Mesendoderm (in vitro differentiated cells): ENCODE measurements around the gene XPO5.

ENCODE experiments used
- DNase-seq: peaks from one replicate; pipeline ENCODE4 v3.0.0; 2013
- H2AK5ac ChIP-seq: 2 replicates; pipeline ENCODE4 v1.6.1; 2013; ENCODE audit warnings: low read length, inconsistent platforms
- H2BK120ac ChIP-seq: 2 replicates; pipeline ENCODE4 v1.6.1; 2013; ENCODE audit warnings: low read depth, mild to moderate bottlenecking, low read length, moderate library complexity, mixed read lengths
- H2BK15ac ChIP-seq: replicated peaks from 2 replicates; pipeline ENCODE4 v1.6.1; 2013; ENCODE audit warnings: low read depth, mild to moderate bottlenecking, moderate library complexity
- H2BK5ac ChIP-seq: 2 replicates; pipeline ENCODE4 v1.6.1; 2013; ENCODE audit warnings: low read length, inconsistent platforms
- H3K18ac ChIP-seq: 2 replicates; pipeline ENCODE4 v1.6.1; 2013; ENCODE audit warnings: mild to moderate bottlenecking, low read length, mixed read lengths
- H3K23ac ChIP-seq: one replicate; pipeline ENCODE4 v1.6.1; 2013; ENCODE audit warnings: low read length
- H3K27ac ChIP-seq: 2 replicates; pipeline ENCODE4 v1.5.1; 2013; ENCODE audit warnings: low read depth, mild to moderate bottlenecking, inconsistent platforms, low read length, moderate library complexity
- H3K27me3 ChIP-seq: 2 replicates; pipeline ENCODE4 v1.6.1; 2013; ENCODE audit warnings: low read length, control low read depth, mild to moderate bottlenecking, inconsistent platforms; ENCODE audit not compliant: insufficient read depth, poor library complexity
- H3K36me3 ChIP-seq: 2 replicates; pipeline ENCODE4 v1.6.1; 2013; ENCODE audit warnings: low read length, inconsistent platforms; ENCODE audit not compliant: control insufficient read depth, insufficient read depth
- H3K4ac ChIP-seq: one replicate; pipeline ENCODE4 v1.6.1; 2013; ENCODE audit warnings: low read depth, mild to moderate bottlenecking, low read length, moderate library complexity
- H3K4me1 ChIP-seq: 2 replicates; pipeline ENCODE4 v1.6.1; 2013; ENCODE audit warnings: low read depth, low read length, inconsistent platforms; ENCODE audit not compliant: control insufficient read depth
- H3K4me2 ChIP-seq: 2 replicates; pipeline ENCODE4 v1.6.1; 2013; ENCODE audit warnings: low read length
- H3K4me3 ChIP-seq: 2 replicates; pipeline ENCODE4 v1.5.1; 2013; ENCODE audit warnings: mild to moderate bottlenecking, low read length
- H3K56ac ChIP-seq: one replicate; pipeline ENCODE4 v1.6.1; 2013; ENCODE audit warnings: low read length
- H3K79me1 ChIP-seq: 2 replicates; pipeline ENCODE4 v1.6.1; 2013; ENCODE audit warnings: low read length, inconsistent platforms
- H3K79me2 ChIP-seq: 2 replicates; pipeline ENCODE4 v1.6.1; 2013; ENCODE audit warnings: mild to moderate bottlenecking, low read length; ENCODE audit not compliant: control insufficient read depth, insufficient read depth
- H3K9ac ChIP-seq: 2 replicates; pipeline ENCODE4 v1.6.1; 2013; ENCODE audit warnings: low read length, inconsistent platforms
- H4K5ac ChIP-seq: one replicate; pipeline ENCODE4 v1.6.1; 2013; ENCODE audit warnings: low read length
- H4K8ac ChIP-seq: one replicate; pipeline ENCODE4 v1.6.1; 2013; ENCODE audit warnings: low read depth, mild to moderate bottlenecking, control low read depth, low read length, moderate library complexity
- WGBS: extraction: QIAGEN DNeasy Blood & Tissue Kit; methylation state at CpG from one replicate; pipeline ENCODE4 v1.1.7; 2013; ENCODE audit warnings: low lambda C conversion rate, missing lambda C conversion rate; ENCODE audit not compliant: insufficient coverage; ENCODE audit errors: extremely low coverage; 5-methylcytosine and 5-hydroxymethylcytosine counted together

The XPO5 gene

GRCh38 chr6:43621836-43622180 lies 46.0 kb upstream of the XPO5 start:
- Histone ChIP-seq H3K27ac (no peak overlapping the region), H3K4me2 (no peak overlapping the region), H3K27me3 (no peaks in the 10 kb centered on the region), H3K79me1 (peaks cover 6% of the 10 kb centered on the region), H3K36me3 (peaks cover 35% of the 10 kb centered on the region), H3K56ac (no peak overlapping the region), H2AK5ac (no peak overlapping the region), H3K4me3 (no peak overlapping the region), H2BK15ac (no peak overlapping the region), H4K5ac (no peak overlapping the region), H3K9ac (no peak overlapping the region), H4K8ac (no peak overlapping the region), H3K4ac (no peak overlapping the region), H3K79me2 (peaks cover 1% of the 10 kb centered on the region), H3K18ac (no peak overlapping the region), H3K4me1 (no peaks in the 10 kb centered on the region), H3K23ac (no peak overlapping the region), H2BK5ac (no peak overlapping the region), H2BK120ac (no peak overlapping the region)
- no CpG with 5 or more reads among the region's 10 CpGs for WGBS
- DNase-seq, result no peak

GRCh38 chr6:43621078-43621835 lies 45.4 kb upstream of the XPO5 start:
- no CpG with 5 or more reads among the region's 12 CpGs for WGBS
- no peak overlapping the region for H4K8ac ChIP-seq

GRCh38 chr6:43616725-43617472 lies 41.1 kb upstream of the XPO5 start:
- Histone ChIP-seq H3K36me3 (peaks cover 13% of the 10 kb centered on the region), H2AK5ac (no peak overlapping the region), H2BK120ac (no peak overlapping the region), H4K8ac (no peak overlapping the region), H3K23ac (no peak overlapping the region), H3K4ac (no peak overlapping the region), H3K27me3 (no peaks in the 10 kb centered on the region), H3K4me2 (no peak overlapping the region), H2BK5ac (no peak overlapping the region), H3K4me1 (no peaks in the 10 kb centered on the region), H3K79me2 (no peaks in the 10 kb centered on the region), H3K18ac (no peak overlapping the region), H3K9ac (no peak overlapping the region), H3K79me1 (no peaks in the 10 kb centered on the region), H4K5ac (no peak overlapping the region), H3K4me3 (no peak overlapping the region), H2BK15ac (no peak overlapping the region), H3K27ac (no peak overlapping the region), H3K56ac (no peak overlapping the region)
- no peak for DNase-seq
- no CpG with 5 or more reads among the region's 9 CpGs for WGBS

More at GRCh38 chr6:43621078-43621835, 45.4 kb upstream of the XPO5 start:
- Histone ChIP-seq H3K36me3 (peaks cover 35% of the 10 kb centered on the region), H3K79me1 (peaks cover 3% of the 10 kb centered on the region), H3K27me3 (no peaks in the 10 kb centered on the region), H3K4me1 (no peaks in the 10 kb centered on the region), H3K23ac (no peak overlapping the region), H3K27ac (no peak overlapping the region), H3K79me2 (no peaks in the 10 kb centered on the region), H3K9ac (no peak overlapping the region), H3K4me2 (no peak overlapping the region), H3K4me3 (no peak overlapping the region), H3K56ac (no peak overlapping the region), H4K5ac (no peak overlapping the region), H3K4ac (no peak overlapping the region), H3K18ac (no peak overlapping the region), H2BK5ac (no peak overlapping the region), H2AK5ac (no peak overlapping the region), H2BK15ac (no peak overlapping the region), H2BK120ac (no peak overlapping the region)
- DNase-seq, result no peak

- Histone ChIP-seq H3K4ac (no peak overlapping the region), H3K79me1 (no peaks in the 10 kb centered on the region), H3K18ac (no peak overlapping the region), H2BK120ac (no peak overlapping the region), H2BK15ac (no peak overlapping the region), H3K4me3 (no peak overlapping the region), H3K27ac (no peak overlapping the region), H3K56ac (no peak overlapping the region), H3K9ac (no peak overlapping the region), H3K79me2 (no peaks in the 10 kb centered on the region), H2AK5ac (no peak overlapping the region), H2BK5ac (no peak overlapping the region), H3K23ac (no peak overlapping the region), H3K4me1 (no peaks in the 10 kb centered on the region), H3K27me3 (no peaks in the 10 kb centered on the region), H3K36me3 (peaks cover 4% of the 10 kb centered on the region), H3K4me2 (no peak overlapping the region), H4K5ac (no peak overlapping the region), H4K8ac (no peak overlapping the region)
- no peak for DNase-seq
- WGBS, result no CpG with 5 or more reads among the region's 3 CpGs
These were observed 38.5 kb upstream of the XPO5 start for GRCh38 chr6:43614396-43614730.

GRCh38 chr6:43613721-43614395 lies 38.0 kb upstream of the XPO5 start:
- WGBS, result no CpG with 5 or more reads among the region's 6 CpGs
- H3K36me3 ChIP-seq, result peaks cover 4% of the 10 kb centered on the region

More at GRCh38 chr6:43613721-43614395, 38.0 kb upstream of the XPO5 start:
- Histone ChIP-seq H2BK15ac (no peak overlapping the region), H3K27me3 (no peaks in the 10 kb centered on the region), H4K5ac (no peak overlapping the region), H3K9ac (no peak overlapping the region), H3K4me3 (no peak overlapping the region), H3K4ac (no peak overlapping the region), H3K79me2 (no peaks in the 10 kb centered on the region), H3K27ac (no peak overlapping the region), H3K56ac (no peak overlapping the region), H3K23ac (no peak overlapping the region), H3K79me1 (no peaks in the 10 kb centered on the region), H3K4me1 (no peaks in the 10 kb centered on the region), H2AK5ac (no peak overlapping the region), H2BK120ac (no peak overlapping the region), H3K4me2 (no peak overlapping the region), H4K8ac (no peak overlapping the region), H3K18ac (no peak overlapping the region), H2BK5ac (no peak overlapping the region)
- DNase-seq, result no peak
